ENCODE results near the gene HGFAC. TPM values are rescaled to one million over a fixed set of nuclear protein-coding genes. Genes with fewer than 3 reads are reported as not detected.

The HGFAC gene
- total and polyA plus RNA-seq, 7 donors: 0.22 to 0.55 (median 0.36) TPM; not detected in 2

DNA sequence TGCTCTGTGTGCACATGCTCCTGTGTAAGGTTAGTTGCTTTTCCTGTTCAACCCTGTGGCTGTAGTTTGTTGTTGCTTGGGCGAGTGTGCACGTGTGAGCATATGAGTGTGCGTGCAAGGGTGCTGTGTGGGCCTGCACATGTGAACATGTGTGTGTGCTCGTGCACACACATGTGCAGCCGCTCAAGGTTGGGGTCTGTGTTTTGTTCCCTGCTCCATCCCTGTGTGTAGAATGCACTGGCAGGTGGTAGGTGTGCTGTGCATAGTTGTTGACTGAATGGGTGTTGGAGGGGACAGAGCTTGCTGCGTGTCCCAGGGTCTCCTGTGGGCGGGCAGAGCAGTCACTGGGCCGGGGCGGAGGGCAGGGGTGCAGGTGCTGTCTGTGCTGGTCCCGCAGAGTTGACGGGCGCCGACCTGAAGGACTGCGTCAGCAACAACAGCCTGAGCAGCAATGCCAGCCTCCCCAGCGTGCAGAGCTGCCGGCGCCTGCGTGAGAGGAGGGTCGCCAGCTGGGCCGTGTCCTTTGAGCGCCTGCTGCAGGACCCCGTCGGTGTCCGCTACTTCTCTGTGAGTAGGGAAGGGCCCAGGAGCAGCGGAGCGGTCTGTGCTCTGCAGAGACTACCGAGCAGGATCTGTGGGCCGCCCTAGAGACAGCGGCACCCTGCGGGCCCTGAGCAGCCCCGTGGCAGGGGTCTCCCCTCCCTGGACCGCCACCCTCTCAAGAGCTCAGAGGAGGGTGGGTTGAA is 27.9 kb upstream of the HGFAC start:
- DNase-seq: peak; percentile 62
- Histone ChIP-seq H3K36me3 (peaks cover 0 to 36% (median 15%) of the 10 kb centered on the region in 4 donors), H3K4me3 (no peak overlapping the region), H3K27me3 (no peaks in the 10 kb centered on the region), H3K4me1 (no peaks in the 10 kb centered on the region), H3K27ac (no peak overlapping the region), H3K9me3 (no peaks in the 10 kb centered on the region)
- WGBS, 2 donors: 86 to 95% methylated on average over 32 of the region's 32 CpGs
- intact Hi-C loops (cut with DNase I): no loop called here
- TF ChIP-seq, protein P1, sequence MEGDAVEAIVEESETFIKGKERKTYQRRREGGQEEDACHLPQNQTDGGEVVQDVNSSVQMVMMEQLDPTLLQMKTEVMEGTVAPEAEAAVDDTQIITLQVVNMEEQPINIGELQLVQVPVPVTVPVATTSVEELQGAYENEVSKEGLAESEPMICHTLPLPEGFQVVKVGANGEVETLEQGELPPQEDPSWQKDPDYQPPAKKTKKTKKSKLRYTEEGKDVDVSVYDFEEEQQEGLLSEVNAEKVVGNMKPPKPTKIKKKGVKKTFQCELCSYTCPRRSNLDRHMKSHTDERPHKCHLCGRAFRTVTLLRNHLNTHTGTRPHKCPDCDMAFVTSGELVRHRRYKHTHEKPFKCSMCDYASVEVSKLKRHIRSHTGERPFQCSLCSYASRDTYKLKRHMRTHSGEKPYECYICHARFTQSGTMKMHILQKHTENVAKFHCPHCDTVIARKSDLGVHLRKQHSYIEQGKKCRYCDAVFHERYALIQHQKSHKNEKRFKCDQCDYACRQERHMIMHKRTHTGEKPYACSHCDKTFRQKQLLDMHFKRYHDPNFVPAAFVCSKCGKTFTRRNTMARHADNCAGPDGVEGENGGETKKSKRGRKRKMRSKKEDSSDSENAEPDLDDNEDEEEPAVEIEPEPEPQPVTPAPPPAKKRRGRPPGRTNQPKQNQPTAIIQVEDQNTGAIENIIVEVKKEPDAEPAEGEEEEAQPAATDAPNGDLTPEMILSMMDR (IDR thresholded peaks at IDR 0.05): no peak
- TF ChIP-seq EP300 (IDR thresholded peaks at IDR 0.05) (no peak), POLR2AphosphoS5 (IDR thresholded peaks at IDR 0.05) (no peak), POLR2A (IDR thresholded peaks at IDR 0.05) (no peak)

DNA sequence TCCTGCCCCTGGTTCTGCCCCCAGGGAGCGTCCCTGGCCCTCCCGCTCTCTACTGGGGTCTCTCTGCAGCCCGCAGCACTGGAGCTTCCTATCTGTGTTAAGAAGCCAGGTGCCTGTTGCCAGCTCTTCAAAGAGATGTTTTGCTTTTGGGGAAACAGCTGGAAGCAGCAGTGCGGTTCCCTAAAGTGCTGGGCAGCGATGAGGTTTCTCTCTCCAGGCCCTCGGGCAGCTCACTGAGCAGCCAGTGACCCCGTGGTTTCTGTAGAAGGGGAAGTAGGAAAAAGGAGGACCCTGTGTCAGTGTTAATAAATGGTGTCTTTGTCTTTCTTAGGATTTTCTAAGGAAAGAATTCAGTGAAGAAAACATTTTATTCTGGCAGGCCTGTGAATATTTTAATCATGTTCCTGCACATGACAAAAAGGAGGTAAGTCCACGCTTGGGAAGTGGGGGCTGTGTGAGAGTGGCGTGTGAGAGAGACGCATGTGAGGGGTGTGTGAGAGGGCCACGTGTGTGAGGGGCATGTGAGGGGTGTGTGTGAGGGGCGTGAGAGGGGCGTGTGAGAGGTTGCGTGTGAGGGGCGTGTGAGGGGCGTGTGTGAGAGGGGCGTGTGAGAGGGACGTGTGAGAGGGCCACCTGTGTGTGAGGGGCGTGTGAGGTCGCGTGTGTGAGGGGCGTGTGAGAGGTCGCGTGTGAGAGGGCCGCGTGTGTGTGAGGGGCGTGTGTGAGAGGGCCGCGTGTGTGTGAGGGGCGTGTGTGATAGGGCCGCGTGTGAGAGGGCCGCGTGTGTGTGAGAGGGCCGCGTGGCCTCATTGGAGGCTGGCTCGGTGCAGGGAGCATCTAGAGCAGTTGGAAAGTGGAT is 27.1 kb upstream of the HGFAC start:
- no peak overlapping the region for H3K27ac ChIP-seq
- TF ChIP-seq, protein P1 (IDR thresholded peaks at IDR 0.05): no peak
- TF ChIP-seq POLR2A (IDR thresholded peaks at IDR 0.05) (no peak), EP300 (IDR thresholded peaks at IDR 0.05) (no peak), POLR2AphosphoS5 (IDR thresholded peaks at IDR 0.05) (no peak)
- WGBS, 2 donors: 82 to 90% methylated on average over 37 of the region's 37 CpGs
- peak; percentile 59 for DNase-seq
- intact Hi-C loops (cut with DNase I): no loop called here
- H3K4me3 ChIP-seq: no peak overlapping the region
- H3K9me3 ChIP-seq: no peaks in the 10 kb centered on the region
- H3K36me3 ChIP-seq: peaks cover 0 to 36% (median 15%) of the 10 kb centered on the region in 4 donors
- H3K27me3 ChIP-seq: no peaks in the 10 kb centered on the region
- H3K4me1 ChIP-seq: no peaks in the 10 kb centered on the region

DNA sequence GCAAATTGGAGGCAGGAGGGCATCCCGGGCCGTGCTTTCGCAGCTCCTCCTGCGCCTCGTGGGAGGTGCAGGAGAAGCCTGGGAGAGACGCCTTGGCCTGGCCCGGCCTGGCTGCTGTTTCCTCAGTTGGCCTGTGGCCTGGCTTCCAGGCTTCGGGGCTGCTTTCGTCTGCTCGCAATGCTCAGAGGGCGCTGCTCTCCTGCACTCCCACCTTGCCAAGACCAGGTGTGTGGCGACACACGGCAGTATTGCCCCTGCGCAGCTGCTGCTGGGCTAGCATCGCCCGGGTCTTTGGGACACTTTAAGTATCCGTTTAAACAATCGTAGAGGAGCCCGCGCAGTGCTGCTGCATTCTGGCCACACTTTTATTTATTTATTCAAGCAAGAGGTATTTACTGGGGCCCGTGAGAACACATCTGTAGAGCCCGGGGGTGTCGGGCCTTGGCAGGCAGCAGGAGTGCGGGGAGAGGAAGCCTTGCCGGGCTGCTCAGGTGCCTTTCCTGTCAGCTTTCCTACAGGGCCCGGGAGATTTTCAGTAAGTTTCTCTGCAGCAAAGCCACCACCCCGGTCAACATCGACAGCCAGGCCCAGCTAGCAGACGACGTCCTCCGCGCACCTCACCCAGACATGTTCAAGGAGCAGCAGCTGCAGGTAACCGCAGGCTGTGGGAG is 26.2 kb upstream of the HGFAC start:
- Histone ChIP-seq H3K36me3 (peaks cover 0 to 42% (median 15%) of the 10 kb centered on the region in 4 donors), H3K27ac (no peak overlapping the region), H3K4me1 (no peaks in the 10 kb centered on the region), H3K4me3 (no peak overlapping the region), H3K9me3 (no peaks in the 10 kb centered on the region), H3K27me3 (no peaks in the 10 kb centered on the region)
- 93 to 94% methylated on average over 33 of the region's 33 CpGs for WGBS, 2 donors
- DNase-seq: peak; percentile 43
- TF ChIP-seq EP300 (IDR thresholded peaks at IDR 0.05): no peak
- TF ChIP-seq, protein P1 (IDR thresholded peaks at IDR 0.05): no peak
- intact Hi-C loops (cut with DNase I): no loop called here

DNA sequence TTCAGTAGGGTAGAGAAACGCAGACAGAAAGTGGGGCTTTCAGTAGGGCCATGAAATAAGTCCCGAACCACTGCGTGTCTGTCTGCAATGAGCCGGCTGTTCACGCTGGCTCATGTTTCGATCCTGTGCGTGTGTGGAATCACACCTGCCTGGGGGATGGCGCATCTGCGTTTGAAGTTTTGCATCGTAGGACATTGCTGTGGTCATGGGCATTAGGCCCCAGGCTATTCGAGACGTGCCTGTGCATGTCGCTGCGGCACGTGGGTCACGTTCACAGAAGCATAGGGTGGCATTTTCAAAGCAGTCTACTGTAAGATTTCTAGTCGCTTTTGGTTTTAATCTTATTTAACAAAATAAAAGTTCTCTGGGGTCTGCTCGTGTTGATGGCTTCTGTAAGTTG is 25.5 kb upstream of the HGFAC start:
- intact Hi-C loops (cut with DNase I): no loop called here
- Histone ChIP-seq H3K36me3 (peaks cover 0 to 49% (median 15%) of the 10 kb centered on the region in 4 donors), H3K4me3 (no peak overlapping the region), H3K9me3 (no peaks in the 10 kb centered on the region), H3K27ac (no peak overlapping the region), H3K27me3 (no peaks in the 10 kb centered on the region), H3K4me1 (no peaks in the 10 kb centered on the region)
- TF ChIP-seq POLR2AphosphoS5 (IDR thresholded peaks at IDR 0.05) (no peak), EP300 (IDR thresholded peaks at IDR 0.05) (no peak), POLR2A (IDR thresholded peaks at IDR 0.05) (no peak)
- WGBS, 2 donors: 91 to 93% methylated on average over 18 of the region's 18 CpGs
- DNase-seq: peak; percentile 17

DNA sequence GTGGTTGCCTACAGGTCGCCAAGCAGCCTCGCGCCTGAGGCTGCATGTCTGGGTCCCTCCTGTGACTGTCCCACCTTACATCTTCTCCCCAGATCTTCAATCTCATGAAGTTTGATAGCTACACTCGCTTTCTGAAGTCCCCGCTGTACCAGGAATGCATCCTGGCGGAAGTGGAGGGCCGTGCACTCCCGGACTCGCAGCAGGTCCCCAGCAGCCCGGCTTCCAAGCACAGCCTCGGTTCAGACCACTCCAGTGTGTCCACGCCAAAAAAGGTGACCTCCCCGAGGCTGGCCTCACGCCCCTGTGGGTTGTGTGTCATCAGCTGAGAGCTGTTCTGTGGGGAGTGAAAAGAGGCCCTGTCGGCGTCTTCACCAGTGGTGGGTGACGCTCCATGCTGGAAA is 24.9 kb upstream of the HGFAC start:
- TF ChIP-seq, protein P1 (IDR thresholded peaks at IDR 0.05): no peak
- TF ChIP-seq EP300 (IDR thresholded peaks at IDR 0.05) (no peak), POLR2AphosphoS5 (IDR thresholded peaks at IDR 0.05) (no peak)

More for the DNA sequence above, 24.9 kb upstream of the HGFAC start:
- 96% methylated on average over 17 of the region's 17 CpGs for WGBS, 2 donors
- H3K27ac ChIP-seq: no peak overlapping the region
- no peak overlapping the region for H3K4me3 ChIP-seq
- peak; percentile 48 for DNase-seq
- no peaks in the 10 kb centered on the region for H3K9me3 ChIP-seq
- no peaks in the 10 kb centered on the region for H3K4me1 ChIP-seq
- intact Hi-C loops (cut with DNase I): no loop called here
- no peaks in the 10 kb centered on the region for H3K27me3 ChIP-seq
- H3K36me3 ChIP-seq: peaks cover 0 to 52% (median 15%) of the 10 kb centered on the region in 4 donors

Data from sigmoid colon (tissue), 7 donors.